Panc1 (cell line): Measurements from ENCODE around the gene MINDY4. TPM values are rescaled to one million over a fixed set of nuclear protein-coding genes. Genes with fewer than 3 reads are reported as not detected.

ENCODE experiments used
- ATAC-seq: fragments of 200-7000 bp; cut with Tn5 transposase; 2 replicates; pipeline ENCODE4 v1.9.1; 2020; ENCODE audit warnings: mild to moderate bottlenecking, moderate library complexity
- BruUV-seq: library from RNA; stranded (reverse); fragments of 400-500 nt; replicated peaks from 2 replicates; lab custom pipeline; 2021; lab: Mats Ljungman, UMichigan
- CTCF ChIA-PET: fragments of 300-600 bp; sonication (Branson Sonifier 250); formaldehyde crosslinking; loops from one replicate; lab custom pipeline; 2022; ENCODE audit warnings: antibody characterized with exemption; lab: Charles Lee
- POLR2A ChIA-PET: fragments of 300-600 bp; sonication (Branson Sonifier 250); formaldehyde crosslinking; loops from one replicate; lab custom pipeline; 2022; ENCODE audit warnings: antibody characterized with exemption; lab: Charles Lee
- DNase-seq: peaks from one replicate; pipeline ENCODE4 v3.0.0-alpha.2; 2010; ENCODE audit warnings: low read depth, low spot score
- H3K27ac ChIP-seq: 2 replicates; pipeline ENCODE4 v1.5.1; 2011; ENCODE audit warnings: mild to moderate bottlenecking, low read length, inconsistent platforms
- H3K27me3 ChIP-seq: fragments of 200-500 bp; sonication (Bioruptor generic); 2 replicates; pipeline ENCODE4 v1.6.0; 2014; ENCODE audit warnings: low read length, inconsistent platforms; ENCODE audit not compliant: control insufficient read depth, insufficient read depth
- H3K36me3 ChIP-seq: fragments of 200-500 bp; sonication (Bioruptor generic); 2 replicates; pipeline ENCODE4 v1.5.1; 2014; ENCODE audit warnings: inconsistent platforms, mild to moderate bottlenecking, low read length, moderate library complexity; ENCODE audit not compliant: control insufficient read depth, insufficient read depth
- H3K4me1 ChIP-seq: 2 replicates; pipeline ENCODE4 v1.5.1; 2011; ENCODE audit warnings: inconsistent platforms, mild to moderate bottlenecking, low read length, moderate library complexity; ENCODE audit not compliant: control insufficient read depth, insufficient read depth
- H3K4me3 ChIP-seq, 2 experiments: 2 replicates each; pipeline ENCODE4 v1.5.1; 2011 to 2012; ENCODE audit warnings: low read depth in 2 of 2, low read length in 2 of 2, mild to moderate bottlenecking in 2 of 2, inconsistent platforms in 1 of 2, moderate library complexity in 1 of 2
- H3K9me3 ChIP-seq: fragments of 200-500 bp; sonication (Bioruptor generic); 2 replicates; pipeline ENCODE4 v1.5.1; 2014; ENCODE audit warnings: low read depth, mild to moderate bottlenecking, inconsistent platforms, low read length, moderate library complexity; ENCODE audit not compliant: control insufficient read depth, insufficient read depth
- CTCF ChIP-seq: fragments of 450-650 bp; IDR thresholded peaks from 2 replicates; pipeline ENCODE4 v1.5.1; 2017; ENCODE audit warnings: mild to moderate bottlenecking
- POLR2AphosphoS5 ChIP-seq: IDR thresholded peaks from 2 replicates; pipeline ENCODE4 v1.6.1; 2012; ENCODE audit warnings: mild to moderate bottlenecking, low read depth, low read length, moderate library complexity
- REST ChIP-seq, 2 experiments: IDR thresholded peaks; 2 replicates each; pipeline ENCODE4 v1.6.1; 2011 to 2012; ENCODE audit warnings: low read depth in 2 of 2, control low read depth in 1 of 2, low read length in 1 of 2, mild to moderate bottlenecking in 1 of 2, moderate library complexity in 1 of 2; ENCODE audit not compliant: insufficient read depth in 1 of 2
- SIN3A ChIP-seq: IDR thresholded peaks from 2 replicates; pipeline ENCODE4 v1.6.1; 2012; ENCODE audit warnings: low read depth, mild to moderate bottlenecking, low read length, moderate library complexity, borderline replicate concordance; ENCODE audit not compliant: insufficient read depth
- TCF7L2 ChIP-seq: IDR thresholded peaks from 2 replicates; pipeline ENCODE4 v1.6.1; 2011; ENCODE audit warnings: mild to moderate bottlenecking, low read depth, low read length, inconsistent platforms
- in situ Hi-C: cut with HindIII; loops from 2 replicates; pipeline ENCODE4 v1.10.0; 2016; ENCODE audit warnings: low sequenced_read_pairs, low pct_unique_long_range_greater_than_20kb
- intact Hi-C: fragments of 100-400 bp; cut with micrococcal nuclease; formaldehyde crosslinking; loops from one replicate; pipeline ENCODE4 v1.10.0; 2022; ENCODE audit not compliant: unreplicated experiment
- total RNA-seq: library from RNA; stranded (reverse); gene quantifications from one replicate; pipeline ENCODE4 v1.2.1, GENCODE V29; 2021; ENCODE audit not compliant: unreplicated experiment

Gene MINDY4
- total RNA-seq, 1 experiment from 2014 or later, result 6.2 TPM

GRCh38 chr7:30886608-30887011 is 115.4 kb downstream of the MINDY4 start:
- H3K4me1 ChIP-seq, result no peaks in the 10 kb centered on the region
- H3K27me3 ChIP-seq, result no peaks in the 10 kb centered on the region; the same call in none of the 2 replicates
- no peak overlapping the region for H3K4me3 ChIP-seq
- H3K36me3 ChIP-seq, result no peaks in the 10 kb centered on the region
- DNase-seq, result no peak
- H3K9me3 ChIP-seq, result no peaks in the 10 kb centered on the region
- ATAC-seq, result no peak
- BruUV-seq, result no TSS peak
- in situ Hi-C loops (no loop called here), intact Hi-C loops (no loop called here)
- CTCF ChIA-PET, result no interaction called here
- no peak for TF ChIP-seq TCF7L2
- no peak for TF ChIP-seq SIN3A
- no peak for TF ChIP-seq CTCF
- TF ChIP-seq POLR2AphosphoS5, result no peak
- TF ChIP-seq REST (IDR thresholded peaks at IDR 0.05; ENCODE audit: insufficient read depth in 1 of 2, low read depth in 2 of 2, low read length in 1 of 2), result no peak
- H3K27ac ChIP-seq, result no peak overlapping the region
- POLR2A ChIA-PET, result no interaction called here

GRCh38 chr7:30887464-30887872 is 116.3 kb downstream of the MINDY4 start:
- in situ Hi-C loops (no loop called here), intact Hi-C loops (no loop called here)
- POLR2A ChIA-PET, result no interaction called here
- no peaks in the 10 kb centered on the region for H3K4me1 ChIP-seq
- ATAC-seq (no peak; the same call in 1 of the 2 replicates), DNase-seq (no peak)
- no peaks in the 10 kb centered on the region for H3K36me3 ChIP-seq
- no peaks in the 10 kb centered on the region; the same call in none of the 2 replicates for H3K27me3 ChIP-seq
- CTCF ChIA-PET, result no interaction called here
- no peak overlapping the region for H3K4me3 ChIP-seq
- no peaks in the 10 kb centered on the region for H3K9me3 ChIP-seq
- H3K27ac ChIP-seq, result no peak overlapping the region
- TF ChIP-seq REST (IDR thresholded peaks at IDR 0.05; ENCODE audit: insufficient read depth in 1 of 2, low read depth in 2 of 2, low read length in 1 of 2) (no peak), CTCF (no peak), TCF7L2 (no peak), POLR2AphosphoS5 (no peak), SIN3A (no peak)
- BruUV-seq, result no TSS peak
